IPS-18c (cell line): ENCODE data around the gene SARDH.

Experiments
- H3K4me3 ChIP-seq: 2 replicates; pipeline ENCODE4 v1.7.0; 2013; ENCODE audit warnings: low read depth, mild to moderate bottlenecking, low read length, moderate library complexity; ENCODE audit not compliant: insufficient read depth
- H3K9me3 ChIP-seq: one replicate; pipeline ENCODE4 v1.6.1; 2013; ENCODE audit warnings: mild to moderate bottlenecking, low read length, moderate library complexity; ENCODE audit not compliant: control insufficient read depth, insufficient read depth

SARDH gene

DNA sequence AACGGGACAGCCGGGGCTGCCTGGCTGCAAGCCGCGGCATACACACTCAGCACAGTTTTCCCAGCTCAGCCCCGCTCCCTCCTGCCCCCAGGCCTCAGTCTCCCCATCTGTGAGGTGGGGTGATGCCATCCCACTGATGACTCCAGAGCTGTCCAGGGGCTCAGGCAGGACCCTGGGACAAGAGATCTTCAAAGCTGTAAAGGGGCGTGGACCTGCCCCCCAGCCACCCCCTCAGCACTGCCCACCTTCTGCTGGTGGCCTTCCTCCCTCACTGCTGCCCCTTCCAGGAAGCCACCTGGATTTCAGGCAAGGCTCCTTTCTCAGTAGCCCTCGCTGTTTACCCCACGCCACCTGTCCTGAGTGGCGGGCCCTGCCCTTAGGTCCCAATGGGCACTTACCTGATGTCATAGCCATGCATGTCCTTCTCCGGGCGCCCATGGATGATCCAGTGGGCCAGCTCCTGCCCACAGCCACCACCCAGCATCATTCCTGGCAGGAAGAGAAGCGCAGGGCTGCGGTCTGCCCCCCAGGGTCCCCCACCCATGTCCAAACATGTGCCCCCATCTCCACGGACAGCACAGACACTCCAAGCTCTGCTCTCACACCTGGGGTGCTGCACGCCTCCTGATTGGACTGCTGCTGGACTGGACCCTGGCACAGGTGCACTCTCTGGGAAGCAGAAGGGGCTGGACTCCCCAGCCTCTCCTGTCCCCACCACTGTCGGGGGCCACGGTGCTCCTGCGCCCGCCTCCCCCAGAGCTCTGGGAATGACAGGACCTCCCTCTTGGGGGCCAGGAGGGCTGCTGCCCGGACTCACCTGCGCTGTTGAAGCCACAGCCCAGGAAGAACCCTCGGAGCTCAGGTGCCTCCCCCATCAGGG, 25.7 kb downstream of the SARDH start:
- Histone ChIP-seq H3K9me3 (peaks cover 2% of the 10 kb centered on the region), H3K4me3 (no peak overlapping the region)

GRCh38 chr9:133711428-133712220, 26.5 kb downstream of the SARDH start:
- H3K4me3 ChIP-seq: no peak overlapping the region
- H3K9me3 ChIP-seq: peaks cover 2% of the 10 kb centered on the region

DNA sequence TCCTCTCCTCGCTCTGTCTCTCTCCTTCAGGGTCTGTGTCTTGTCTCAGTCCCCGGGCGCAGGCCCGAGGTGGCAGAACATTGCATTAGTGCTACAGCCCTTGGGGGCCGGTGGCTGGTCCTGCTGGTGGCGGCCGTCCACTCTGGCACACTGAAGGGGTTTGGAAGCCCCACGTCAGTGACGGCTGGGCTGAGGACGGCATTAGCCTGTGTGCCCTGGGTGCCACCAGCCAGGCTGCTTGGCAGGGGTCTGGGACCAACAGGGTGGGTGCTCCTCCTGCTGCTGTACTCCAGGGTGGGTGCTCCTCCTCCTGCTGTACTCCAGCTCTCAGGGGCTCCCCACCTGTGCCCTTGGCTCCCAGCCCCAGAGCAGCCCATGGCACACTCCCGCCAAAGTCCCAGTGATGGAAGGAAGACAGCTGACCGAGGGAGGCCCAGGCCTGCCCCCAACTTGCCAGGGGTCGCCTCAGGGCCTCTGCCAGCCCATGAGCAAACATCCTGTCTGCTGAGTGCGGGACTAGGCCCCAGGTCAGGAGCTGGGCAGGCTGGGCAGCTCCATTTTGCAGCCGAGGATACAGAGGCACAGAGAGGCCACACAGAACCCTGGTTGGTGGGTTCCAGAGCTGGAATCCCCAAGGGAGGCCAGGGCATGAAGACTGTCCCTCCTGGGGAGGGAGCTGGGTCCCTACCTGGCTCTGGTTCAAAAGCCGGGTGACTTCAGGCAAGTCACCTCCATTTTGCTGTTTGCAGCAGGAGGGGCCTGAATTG, 27.3 kb downstream of the SARDH start:
- H3K9me3 ChIP-seq: peaks cover 2% of the 10 kb centered on the region

GRCh38 chr9:133709691-133710571, 28.2 kb downstream of the SARDH start:
- H3K4me3 ChIP-seq: no peak overlapping the region
- H3K9me3 ChIP-seq: peaks cover 2% of the 10 kb centered on the region

More for the DNA sequence above, 27.3 kb downstream of the SARDH start:
- no peak overlapping the region for H3K4me3 ChIP-seq

DNA sequence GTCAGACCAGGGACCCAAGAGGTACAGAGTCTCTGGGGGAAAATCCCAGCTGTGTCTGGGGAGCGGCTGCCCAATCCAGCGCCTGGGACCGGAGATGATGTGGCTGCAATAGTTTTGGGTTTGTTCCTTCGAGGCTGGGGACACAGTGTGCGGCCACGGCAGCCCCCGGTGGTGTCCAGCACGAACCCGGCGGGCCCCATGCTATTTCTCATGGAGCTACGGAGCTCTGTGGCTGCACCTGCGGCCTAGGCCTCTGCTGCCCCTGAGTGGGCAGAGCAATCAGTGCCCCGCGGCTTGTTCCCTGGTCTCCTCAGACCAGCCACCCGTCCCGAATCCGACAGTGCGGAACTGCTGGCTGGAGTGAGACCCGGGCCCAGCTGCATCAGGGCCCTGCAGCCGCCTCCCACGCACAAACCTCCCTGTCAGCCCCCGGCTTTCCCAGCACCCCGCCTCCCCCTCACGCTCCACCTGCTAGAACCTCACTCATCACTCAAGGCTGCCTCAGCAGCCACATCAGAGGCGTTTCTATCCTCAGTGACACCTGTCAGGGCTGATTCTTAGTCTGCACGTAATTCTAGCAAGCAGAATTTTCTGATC, 29.0 kb downstream of the SARDH start:
- H3K4me3 ChIP-seq: no peak overlapping the region

DNA sequence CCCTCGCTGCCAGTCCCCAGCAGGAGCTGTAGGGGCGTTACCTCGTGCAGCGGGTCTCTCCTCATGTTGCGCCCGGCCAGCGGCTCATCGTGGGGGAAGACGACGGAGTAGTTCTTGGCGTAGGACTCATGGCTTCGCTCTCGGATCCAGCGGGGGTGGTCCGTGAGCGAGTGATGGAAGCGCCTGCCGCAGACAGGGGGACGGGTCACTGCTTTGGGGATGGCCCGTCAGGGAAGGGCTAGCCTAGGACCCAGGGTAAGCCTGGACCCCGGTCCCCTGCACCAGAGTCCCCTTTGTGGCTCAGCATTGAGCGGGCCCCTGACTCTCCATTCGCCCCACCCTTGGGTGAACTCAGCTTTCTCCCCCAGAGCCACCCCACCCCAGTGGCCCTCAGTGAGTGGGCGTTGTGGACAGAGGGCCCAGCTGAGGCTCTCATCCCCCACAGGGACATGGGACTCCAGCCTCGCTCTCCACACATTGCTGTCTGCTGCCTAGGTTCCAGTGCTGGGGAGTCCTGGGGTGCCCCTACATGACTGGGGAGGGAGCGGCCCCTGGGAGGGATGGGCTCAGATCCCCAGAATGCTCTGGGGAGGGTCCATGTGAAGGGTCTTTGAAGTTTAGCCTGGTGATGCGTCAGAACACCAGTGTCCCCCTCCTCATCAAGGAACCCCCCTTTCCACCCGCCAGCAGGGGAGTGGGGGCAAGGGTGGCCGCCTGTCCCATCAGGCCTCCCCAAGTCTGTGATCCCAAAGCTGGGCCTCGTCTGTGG, 29.7 kb downstream of the SARDH start:
- Histone ChIP-seq H3K4me3 (no peak overlapping the region), H3K9me3 (no peaks in the 10 kb centered on the region)

More for the DNA sequence above, 29.0 kb downstream of the SARDH start:
- peaks cover 2% of the 10 kb centered on the region for H3K9me3 ChIP-seq

DNA sequence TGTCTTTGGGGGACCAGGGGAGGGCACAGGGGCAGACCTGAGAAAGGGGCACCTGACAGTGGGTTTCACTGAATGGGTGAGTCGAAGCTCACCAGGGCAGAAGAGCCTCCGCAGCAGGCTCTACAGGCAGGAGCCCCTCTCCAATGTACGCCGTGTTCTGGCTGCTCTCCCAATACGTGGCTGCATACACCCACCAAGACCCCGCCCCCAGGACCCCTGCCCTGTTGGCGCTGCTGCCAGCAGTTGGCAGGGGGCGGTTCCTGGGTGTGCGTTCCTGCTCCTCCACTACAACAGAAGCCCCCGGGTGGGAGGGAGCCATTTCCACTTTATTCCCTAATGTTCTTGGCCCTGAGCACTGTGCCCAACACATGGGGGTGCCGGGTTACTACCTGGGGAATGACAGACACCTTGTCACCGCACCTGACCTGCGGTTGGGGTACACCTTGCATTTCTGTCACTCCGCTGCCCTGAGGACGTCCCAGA, 30.3 kb downstream of the SARDH start:
- no peak overlapping the region for H3K4me3 ChIP-seq
- no peaks in the 10 kb centered on the region for H3K9me3 ChIP-seq

DNA sequence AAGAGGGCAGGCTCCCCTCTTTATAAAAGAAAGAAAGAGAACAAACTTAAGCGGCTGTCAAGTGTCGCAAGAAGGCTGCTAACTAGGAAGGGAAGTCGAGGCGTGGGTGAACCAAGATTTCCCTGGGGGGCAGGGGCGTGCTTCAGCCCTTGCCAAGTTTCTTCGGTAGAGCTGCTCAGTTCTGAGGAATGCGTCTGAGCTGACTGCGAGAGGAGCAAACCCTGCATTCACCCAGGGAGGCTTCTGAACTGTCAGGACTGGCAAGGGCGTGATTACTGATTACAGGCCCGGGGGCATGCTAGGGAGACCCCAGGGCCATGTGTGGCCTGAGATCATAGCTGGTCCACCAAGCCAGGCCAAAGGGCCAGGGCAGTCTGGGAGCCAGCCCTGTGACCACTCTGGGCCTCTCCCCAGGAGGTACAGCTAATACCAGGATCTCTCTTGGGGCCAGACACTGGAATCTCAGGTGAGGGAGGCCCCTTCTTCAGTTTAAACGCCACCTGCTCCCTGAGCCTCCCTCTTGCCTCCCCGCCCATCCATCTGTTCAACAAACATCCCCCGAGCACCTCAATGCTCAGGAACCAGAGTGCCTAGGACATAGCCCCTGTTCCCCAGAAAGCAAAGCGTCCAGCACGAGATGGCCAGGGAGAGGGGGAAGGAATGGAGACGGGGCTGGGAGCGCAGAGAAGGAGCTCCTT, 30.9 kb downstream of the SARDH start:
- Histone ChIP-seq H3K9me3 (no peaks in the 10 kb centered on the region), H3K4me3 (no peak overlapping the region)

DNA sequence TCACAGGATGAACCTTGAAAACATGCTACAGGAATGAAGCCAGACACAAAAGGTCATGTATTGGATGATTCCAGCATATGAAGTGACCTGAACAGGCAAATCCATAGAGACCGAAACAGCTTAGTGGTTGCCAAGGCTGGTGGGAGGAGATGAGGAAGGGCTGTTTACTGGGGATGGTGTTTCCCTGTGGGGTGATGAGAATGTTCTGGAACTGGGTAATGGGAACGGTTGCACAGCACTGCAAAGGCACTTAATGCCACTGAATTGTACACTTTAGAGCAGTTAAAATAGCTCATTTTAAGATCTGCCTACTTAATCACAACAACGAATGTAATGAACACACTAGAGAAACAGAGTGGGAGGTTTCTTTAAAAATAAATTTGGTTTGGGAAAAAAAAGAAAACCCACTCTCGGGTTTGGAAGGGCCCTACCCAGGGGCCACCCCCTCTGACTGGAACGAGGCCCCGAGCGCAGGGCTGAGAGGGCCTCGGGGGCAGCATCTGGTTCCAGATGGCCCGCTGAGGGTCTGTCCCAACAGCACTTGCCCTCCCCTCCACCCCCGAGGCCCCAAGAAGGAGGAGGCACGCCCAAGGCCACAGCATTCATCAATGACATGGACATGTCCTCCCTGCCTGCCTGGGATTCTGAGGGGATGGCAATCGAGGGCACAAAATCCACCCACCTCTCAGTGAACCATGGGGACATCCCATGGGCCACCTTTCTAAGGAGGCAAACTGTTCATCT, 31.7 kb downstream of the SARDH start:
- Histone ChIP-seq H3K9me3 (no peaks in the 10 kb centered on the region), H3K4me3 (no peak overlapping the region)

DNA sequence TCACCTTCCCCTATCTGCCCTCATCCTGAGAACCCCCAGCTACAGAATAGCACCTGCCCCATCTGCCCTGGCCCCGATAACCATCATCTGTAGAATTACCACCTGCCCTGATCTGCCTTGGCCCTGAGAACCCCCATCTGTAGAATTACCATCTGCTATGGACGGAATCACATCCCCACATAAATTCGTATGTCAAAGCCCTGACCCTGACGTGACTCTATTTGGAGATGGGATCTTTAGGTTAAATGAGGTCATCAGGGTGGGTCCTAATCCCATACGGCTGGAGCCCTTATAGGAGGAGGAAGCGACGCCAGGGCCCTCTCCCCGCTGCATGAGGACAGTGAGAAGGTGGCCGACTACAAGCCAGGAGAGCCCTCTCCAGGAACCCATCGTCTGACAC, 32.6 kb downstream of the SARDH start:
- Histone ChIP-seq H3K4me3 (no peak overlapping the region), H3K9me3 (no peaks in the 10 kb centered on the region)

- Histone ChIP-seq H3K4me3 (no peak overlapping the region), H3K9me3 (no peaks in the 10 kb centered on the region)
These were observed 33.4 kb downstream of the SARDH start for GRCh38 chr9:133704711-133705181.

- Histone ChIP-seq H3K9me3 (no peaks in the 10 kb centered on the region), H3K4me3 (no peak overlapping the region)
These were observed 34.4 kb downstream of the SARDH start for GRCh38 chr9:133703591-133704399.

DNA sequence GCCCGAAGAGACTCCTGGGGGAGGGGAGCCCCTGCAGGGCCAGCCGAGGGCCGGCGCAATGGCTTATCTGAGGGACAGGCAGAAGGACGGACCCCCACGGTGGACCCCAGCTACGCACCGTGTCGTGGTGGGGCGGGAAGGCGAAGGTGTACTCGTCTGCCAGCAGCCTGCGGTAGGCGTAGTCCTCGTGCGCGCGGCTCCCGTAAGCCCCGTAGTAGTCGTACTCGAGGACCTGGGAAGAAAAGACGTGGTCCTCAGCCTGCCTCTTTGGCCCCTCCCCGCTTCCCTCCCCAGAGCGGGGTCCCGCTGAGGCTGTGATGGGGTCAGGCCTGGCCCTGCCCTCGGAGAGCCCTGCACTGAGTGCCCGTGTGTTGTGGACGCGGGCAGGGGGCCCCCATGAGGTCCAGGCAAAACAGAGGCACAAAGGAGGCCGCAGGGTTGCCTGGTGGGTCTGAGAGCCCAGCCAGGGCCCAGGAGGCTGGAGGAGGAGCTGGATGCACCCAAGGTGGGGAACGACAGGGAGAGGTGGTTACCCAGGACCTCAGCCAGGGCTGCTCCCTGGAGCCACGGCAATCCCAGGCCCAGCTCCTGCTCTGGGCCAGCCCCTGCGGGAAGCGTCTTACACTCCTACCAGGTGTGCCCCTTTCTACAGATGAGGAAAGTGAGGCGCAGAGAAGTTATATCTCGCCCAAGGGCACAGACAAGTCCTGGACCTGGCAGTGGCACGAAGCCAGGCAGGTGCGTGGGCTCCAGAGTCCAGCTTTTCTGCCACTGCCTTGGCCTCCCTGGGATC, 35.2 kb downstream of the SARDH start:
- Histone ChIP-seq H3K4me3 (no peak overlapping the region), H3K9me3 (no peaks in the 10 kb centered on the region)
